ENCODE results near the gene VWA8.

VWA8 gene

DNA sequence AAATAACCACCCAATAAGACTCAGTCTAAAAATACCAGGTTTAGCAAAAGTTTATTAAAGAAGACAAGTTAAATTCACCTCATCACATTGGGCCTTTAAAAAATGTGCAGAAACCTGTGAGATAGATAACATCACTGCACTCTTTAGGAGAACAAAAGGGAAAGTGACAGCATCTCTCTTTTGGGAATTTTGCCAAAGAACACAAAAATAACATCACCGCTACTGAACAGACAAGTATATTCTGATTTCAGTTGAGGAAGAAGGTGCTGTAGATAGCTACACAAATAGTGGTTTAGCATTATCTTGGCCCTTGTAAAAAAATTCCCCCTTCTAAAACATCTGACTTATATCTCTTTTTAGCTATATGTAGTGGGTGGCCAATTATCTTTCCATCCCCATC, 244.7 kb downstream of the VWA8 start:
- no peak overlapping the region for H3K27ac ChIP-seq (ENCODE audit: low read length)

DNA sequence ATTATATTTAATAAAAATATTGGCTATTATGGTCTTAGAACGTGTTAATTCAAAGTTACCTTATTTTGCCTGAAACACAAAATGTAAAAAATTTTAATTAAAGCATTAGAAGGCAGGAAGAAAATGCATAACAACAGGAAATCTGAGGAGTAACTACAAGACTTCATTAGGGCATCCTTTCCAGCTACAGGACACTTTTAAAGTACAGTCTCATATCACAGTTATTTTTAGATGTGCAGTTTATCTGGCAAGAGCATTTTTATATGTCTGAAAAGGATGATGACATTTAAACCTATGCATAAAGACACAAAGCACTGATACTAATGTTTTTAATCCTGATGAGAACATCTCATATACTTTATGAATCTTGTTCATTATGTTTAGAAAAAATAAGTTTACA, 247.5 kb downstream of the VWA8 start:
- Histone ChIP-seq H3K27ac (ENCODE audit: low read length) (no peak overlapping the region), H3K4me3 (ENCODE audit: low read length) (no peak overlapping the region), H3K36me3 (replicated peaks; ENCODE audit: insufficient read depth, low read length) (no peaks in the 10 kb centered on the region), H3F3A (ENCODE audit: insufficient read depth, low read length) (no peaks in the 10 kb centered on the region), H3K79me2 (ENCODE audit: low read length) (no peaks in the 10 kb centered on the region), H3K9me3 (replicated peaks; ENCODE audit: insufficient read depth, low read length) (no peaks in the 10 kb centered on the region), H3K4me2 (ENCODE audit: low read depth, low read length) (no peak overlapping the region), H3K4me1 (ENCODE audit: low read length) (no peaks in the 10 kb centered on the region), H3K9me2 (replicated peaks; ENCODE audit: insufficient read depth, low read length) (no peaks in the 10 kb centered on the region), H3K9ac (ENCODE audit: low read length) (no peak overlapping the region), H2AFZ (ENCODE audit: low read length) (no peak overlapping the region), H3K27me3 (replicated peaks; ENCODE audit: insufficient read depth, low read length) (no peaks in the 10 kb centered on the region), H4K20me1 (ENCODE audit: insufficient read depth, low read length) (no peaks in the 10 kb centered on the region)
- TF ChIP-seq, protein P1, sequence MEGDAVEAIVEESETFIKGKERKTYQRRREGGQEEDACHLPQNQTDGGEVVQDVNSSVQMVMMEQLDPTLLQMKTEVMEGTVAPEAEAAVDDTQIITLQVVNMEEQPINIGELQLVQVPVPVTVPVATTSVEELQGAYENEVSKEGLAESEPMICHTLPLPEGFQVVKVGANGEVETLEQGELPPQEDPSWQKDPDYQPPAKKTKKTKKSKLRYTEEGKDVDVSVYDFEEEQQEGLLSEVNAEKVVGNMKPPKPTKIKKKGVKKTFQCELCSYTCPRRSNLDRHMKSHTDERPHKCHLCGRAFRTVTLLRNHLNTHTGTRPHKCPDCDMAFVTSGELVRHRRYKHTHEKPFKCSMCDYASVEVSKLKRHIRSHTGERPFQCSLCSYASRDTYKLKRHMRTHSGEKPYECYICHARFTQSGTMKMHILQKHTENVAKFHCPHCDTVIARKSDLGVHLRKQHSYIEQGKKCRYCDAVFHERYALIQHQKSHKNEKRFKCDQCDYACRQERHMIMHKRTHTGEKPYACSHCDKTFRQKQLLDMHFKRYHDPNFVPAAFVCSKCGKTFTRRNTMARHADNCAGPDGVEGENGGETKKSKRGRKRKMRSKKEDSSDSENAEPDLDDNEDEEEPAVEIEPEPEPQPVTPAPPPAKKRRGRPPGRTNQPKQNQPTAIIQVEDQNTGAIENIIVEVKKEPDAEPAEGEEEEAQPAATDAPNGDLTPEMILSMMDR (IDR thresholded peaks at IDR 0.05; ENCODE audit: low read length), result no peak
- TF ChIP-seq EZH2 (optimal IDR thresholded peaks at IDR 0.05; ENCODE audit: low read depth, low read length) (no peak), EZH2phosphoT487 (IDR thresholded peaks at IDR 0.05; ENCODE audit: low read length) (no peak)
- no peak for DNase-seq

More for the DNA sequence above, 244.7 kb downstream of the VWA8 start:
- no peak overlapping the region for H3K4me3 ChIP-seq (ENCODE audit: low read length)
- no peak overlapping the region for H2AFZ ChIP-seq (ENCODE audit: low read length)
- no peak overlapping the region for H3K9ac ChIP-seq (ENCODE audit: low read length)
- no peaks in the 10 kb centered on the region for H3F3A ChIP-seq (ENCODE audit: insufficient read depth, low read length)
- TF ChIP-seq, protein P1 (IDR thresholded peaks at IDR 0.05; ENCODE audit: low read length), result no peak
- TF ChIP-seq EZH2 (optimal IDR thresholded peaks at IDR 0.05; ENCODE audit: low read depth, low read length) (no peak), EZH2phosphoT487 (IDR thresholded peaks at IDR 0.05; ENCODE audit: low read length) (no peak)
- no peak overlapping the region for H3K4me2 ChIP-seq (ENCODE audit: low read depth, low read length)
- H3K79me2 ChIP-seq (ENCODE audit: low read length), result no peaks in the 10 kb centered on the region
- no peaks in the 10 kb centered on the region for H3K36me3 ChIP-seq (replicated peaks; ENCODE audit: insufficient read depth, low read length)
- no peaks in the 10 kb centered on the region for H3K9me2 ChIP-seq (replicated peaks; ENCODE audit: insufficient read depth, low read length)
- DNase-seq, result no peak
- H3K9me3 ChIP-seq (replicated peaks; ENCODE audit: insufficient read depth, low read length), result no peaks in the 10 kb centered on the region
- no peaks in the 10 kb centered on the region for H3K4me1 ChIP-seq (ENCODE audit: low read length)
- no peaks in the 10 kb centered on the region for H3K27me3 ChIP-seq (replicated peaks; ENCODE audit: insufficient read depth, low read length)
- no peaks in the 10 kb centered on the region for H4K20me1 ChIP-seq (ENCODE audit: insufficient read depth, low read length)

DNA sequence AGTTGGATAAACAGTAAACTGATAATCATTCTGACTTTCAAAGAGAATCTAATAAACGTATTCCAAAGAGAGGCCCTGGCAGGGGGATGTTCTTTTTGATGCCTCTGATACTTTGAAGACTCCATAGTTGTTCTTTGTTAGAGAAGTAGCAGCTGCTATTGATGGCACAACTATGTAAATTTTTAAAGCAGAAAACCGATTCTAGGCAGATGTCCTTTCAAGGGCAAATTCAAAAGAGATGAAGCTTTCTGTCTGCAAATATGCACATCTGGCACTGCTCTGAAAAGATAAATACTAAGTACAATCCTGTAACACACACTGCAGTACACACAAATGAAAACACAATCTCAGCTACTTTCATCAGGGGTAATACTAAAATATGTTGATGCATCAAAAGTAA, 250.1 kb downstream of the VWA8 start:
- H3K9me2 ChIP-seq (replicated peaks; ENCODE audit: insufficient read depth, low read length), result no peaks in the 10 kb centered on the region
- no peaks in the 10 kb centered on the region for H3K27me3 ChIP-seq (replicated peaks; ENCODE audit: insufficient read depth, low read length)
- H3K79me2 ChIP-seq (ENCODE audit: low read length), result no peaks in the 10 kb centered on the region
- DNase-seq, result no peak
- no peaks in the 10 kb centered on the region for H3K36me3 ChIP-seq (replicated peaks; ENCODE audit: insufficient read depth, low read length)
- no peaks in the 10 kb centered on the region for H3K9me3 ChIP-seq (replicated peaks; ENCODE audit: insufficient read depth, low read length)
- H3K9ac ChIP-seq (ENCODE audit: low read length), result no peak overlapping the region
- TF ChIP-seq, protein P1 (IDR thresholded peaks at IDR 0.05; ENCODE audit: low read length), result no peak
- TF ChIP-seq EZH2 (optimal IDR thresholded peaks at IDR 0.05; ENCODE audit: low read depth, low read length), result no peak
- TF ChIP-seq EZH2phosphoT487 (IDR thresholded peaks at IDR 0.05; ENCODE audit: low read length), result no peak
- no peaks in the 10 kb centered on the region for H3K4me1 ChIP-seq (ENCODE audit: low read length)
- H4K20me1 ChIP-seq (ENCODE audit: insufficient read depth, low read length), result no peaks in the 10 kb centered on the region
- H3K4me2 ChIP-seq (ENCODE audit: low read depth, low read length), result no peak overlapping the region
- H3K4me3 ChIP-seq (ENCODE audit: low read length), result no peak overlapping the region
- no peak overlapping the region for H3K27ac ChIP-seq (ENCODE audit: low read length)
- H2AFZ ChIP-seq (ENCODE audit: low read length), result no peak overlapping the region
- H3F3A ChIP-seq (ENCODE audit: insufficient read depth, low read length), result no peaks in the 10 kb centered on the region
